Thymus (tissue), 11 donors: Measurements from ENCODE around the gene ADH7. TPM values are rescaled to one million over a fixed set of nuclear protein-coding genes. Genes with fewer than 3 reads are reported as not detected.

Experiments used
- DNase-seq, 9 donors: peaks; one replicate each; pipeline ENCODE4 v3.0.0-alpha.2; 2013; ENCODE audit warnings: low spot score in 9 of 9, low read depth in 6 of 9, missing footprints in 1 of 9
- H3K27ac ChIP-seq, 2 donors: one replicate each; pipeline ENCODE4 v1.5.1; 2013; ENCODE audit warnings: control low read depth in 1 of 2, low read depth in 1 of 2, low read length in 1 of 2, mild to moderate bottlenecking in 1 of 2, moderate library complexity in 1 of 2
- H3K27me3 ChIP-seq, 2 donors: one replicate each; pipeline ENCODE4 v1.5.1; 2013; ENCODE audit warnings: low read length in 1 of 2; ENCODE audit not compliant: control insufficient read depth in 2 of 2, insufficient read depth in 1 of 2
- H3K36me3 ChIP-seq, 2 donors: one replicate each; pipeline ENCODE4 v1.5.1; 2013; ENCODE audit warnings: low read length in 1 of 2, mild to moderate bottlenecking in 1 of 2, moderate library complexity in 1 of 2; ENCODE audit not compliant: control insufficient read depth in 2 of 2, insufficient read depth in 2 of 2
- H3K4me1 ChIP-seq, 2 donors: one replicate each; pipeline ENCODE4 v1.5.1; 2013; ENCODE audit warnings: low read length in 2 of 2; ENCODE audit not compliant: control insufficient read depth in 2 of 2, insufficient read depth in 2 of 2
- H3K4me3 ChIP-seq, 2 donors: one replicate each; pipeline ENCODE4 v1.5.1; 2013; ENCODE audit warnings: low read length in 2 of 2, control low read depth in 1 of 2, mild to moderate bottlenecking in 1 of 2
- H3K9me3 ChIP-seq, 2 donors: one replicate each; pipeline ENCODE4 v1.5.1; 2013; ENCODE audit warnings: low read length in 1 of 2, mild to moderate bottlenecking in 1 of 2; ENCODE audit not compliant: control insufficient read depth in 2 of 2, insufficient read depth in 1 of 2
- WGBS: extraction: QIAGEN DNeasy Blood & Tissue Kit; methylation state at CpG from one replicate; pipeline ENCODE4 v1.1.7; 2013; 5-methylcytosine and 5-hydroxymethylcytosine counted together
- polyA plus RNA-seq: library from polyadenylated mRNA; stranded (reverse); fragments of 200-250 nt; gene quantifications from one replicate; pipeline ENCODE4 v1.2.3, GENCODE V29; 2013
- total RNA-seq: library from RNA; stranded (reverse); fragments of 120-200 nt; gene quantifications from one replicate; pipeline ENCODE4 v1.2.4, GENCODE V29; 2013
- donor health status: healthy.

Gene ADH7
- total and polyA plus RNA-seq, 2 donors = 2.1 TPM; not detected in 1

DNA sequence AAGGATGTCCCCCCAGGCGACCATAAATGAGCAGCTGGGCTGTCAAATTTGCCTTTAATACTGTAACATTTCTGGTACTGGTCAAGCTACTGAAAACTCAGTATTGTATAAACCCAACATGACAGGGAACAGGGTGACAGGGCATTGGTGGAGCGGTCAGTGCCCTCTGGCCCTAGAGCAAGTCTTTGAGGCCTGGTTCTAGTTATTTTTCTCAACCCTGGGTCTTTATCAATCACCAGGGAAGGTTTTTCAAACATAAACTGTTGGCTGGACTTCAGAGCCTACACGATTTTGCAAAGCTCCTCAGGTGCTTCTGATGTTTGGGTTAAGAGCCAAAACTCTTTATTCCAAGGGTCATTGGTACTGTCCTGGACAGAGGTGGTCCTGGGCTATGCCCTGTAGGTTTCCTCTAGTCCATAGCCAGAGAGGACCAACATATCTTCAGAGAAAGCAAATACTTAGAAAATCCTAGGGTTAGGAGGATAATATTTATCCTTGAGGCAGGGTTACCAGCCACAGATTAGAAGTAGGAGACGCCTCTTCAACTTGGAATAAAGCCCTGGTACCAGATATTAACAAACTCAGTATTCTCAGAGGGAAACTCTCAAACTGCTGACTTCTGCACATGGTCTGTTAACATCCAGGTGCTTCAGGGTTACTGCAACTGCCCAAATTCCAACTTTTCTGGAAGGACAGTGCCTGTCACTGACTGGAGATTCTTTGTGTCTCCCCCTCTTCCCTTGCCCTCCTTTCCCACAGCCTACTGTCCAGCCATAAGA, 26.7 kb upstream of the ADH7 start:
- Histone ChIP-seq H3K4me1 (no peaks in the 10 kb centered on the region), H3K27ac (no peak overlapping the region), H3K36me3 (no peaks in the 10 kb centered on the region), H3K9me3 (no peaks in the 10 kb centered on the region), H3K4me3 (no peak overlapping the region), H3K27me3 (no peaks in the 10 kb centered on the region)
- WGBS = 79% methylated on average over 4 of the region's 4 CpGs
- DNase-seq = no peak

DNA sequence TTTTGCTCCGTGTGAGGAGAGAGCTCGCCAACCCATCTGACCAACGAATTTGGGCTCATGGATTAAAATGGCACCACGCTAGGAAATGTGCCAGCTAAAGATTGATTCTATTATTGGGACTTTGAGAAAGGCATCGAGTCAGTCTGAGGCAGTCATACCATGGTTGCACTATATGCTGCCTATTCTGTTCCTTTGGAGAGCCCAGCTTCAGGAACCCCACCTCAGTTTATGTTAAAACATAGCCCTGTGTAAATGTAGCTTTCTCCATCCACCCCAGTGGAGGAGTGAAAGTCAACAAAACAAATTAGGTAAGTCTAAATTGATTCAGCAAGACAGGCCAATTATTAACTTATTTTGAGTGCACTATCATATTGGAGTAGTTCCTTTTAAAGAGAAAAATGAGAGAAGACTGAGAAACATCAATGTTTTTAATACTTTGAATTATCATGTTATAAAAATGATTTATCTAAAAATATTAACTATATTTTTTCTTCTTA, 24.5 kb upstream of the ADH7 start:
- no peak for DNase-seq
- H3K36me3 ChIP-seq = no peaks in the 10 kb centered on the region
- no peak overlapping the region for H3K4me3 ChIP-seq
- H3K27ac ChIP-seq = no peak overlapping the region
- H3K4me1 ChIP-seq = no peaks in the 10 kb centered on the region
- no peaks in the 10 kb centered on the region for H3K27me3 ChIP-seq
- WGBS = 93% methylated on average over 5 of the region's 5 CpGs
- no peaks in the 10 kb centered on the region for H3K9me3 ChIP-seq

DNA sequence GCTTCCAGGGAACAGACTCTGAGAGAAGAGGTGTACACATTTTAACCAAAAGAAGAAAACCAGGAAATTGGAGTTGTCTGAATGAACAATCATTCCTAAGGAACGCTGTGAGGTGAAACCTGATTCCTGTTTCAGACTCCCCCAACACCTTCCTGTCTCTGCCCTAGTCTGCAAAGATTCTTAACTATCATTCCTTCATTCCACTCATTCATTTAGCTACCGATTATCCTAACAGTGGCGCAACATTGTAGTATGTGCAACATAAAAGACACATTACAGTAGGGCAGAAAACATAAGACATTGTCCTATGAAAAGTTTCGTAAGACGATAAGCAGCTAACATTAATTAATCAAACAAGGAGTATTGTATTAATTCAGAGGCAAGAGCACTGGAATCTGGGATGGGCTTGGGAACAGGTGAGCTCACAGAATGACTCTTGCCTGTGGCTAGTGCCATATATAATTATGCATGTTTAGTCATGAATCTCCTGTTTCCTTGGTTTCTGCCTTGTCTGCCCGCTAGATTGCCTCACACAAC, 23.8 kb upstream of the ADH7 start:
- WGBS = 83% methylated on average over 6 of the region's 6 CpGs
- Histone ChIP-seq H3K9me3 (peaks cover 0 to under 1% of the 10 kb centered on the region in 2 donors), H3K27ac (no peak overlapping the region), H3K4me1 (no peaks in the 10 kb centered on the region), H3K27me3 (no peaks in the 10 kb centered on the region), H3K4me3 (no peak overlapping the region), H3K36me3 (no peaks in the 10 kb centered on the region)
- no peak for DNase-seq

DNA sequence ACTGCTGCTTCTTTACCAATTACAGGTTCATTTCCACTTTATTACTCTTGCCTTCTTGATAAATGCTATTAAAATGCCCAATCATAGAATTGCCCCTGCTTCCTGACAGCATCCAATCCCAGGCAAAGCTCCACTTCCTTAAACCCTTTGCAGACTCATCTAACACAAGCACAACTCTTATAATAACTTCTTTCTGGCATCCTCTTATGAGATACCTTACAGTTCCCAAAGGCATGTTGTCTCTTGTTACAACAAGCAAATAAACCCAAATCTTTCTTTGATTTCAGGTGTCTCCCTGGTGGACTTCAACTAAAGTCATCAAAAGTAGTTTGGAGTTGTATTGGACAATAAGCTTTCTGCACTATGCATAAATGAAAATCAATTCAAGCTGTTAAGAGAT, 22.5 kb upstream of the ADH7 start:
- H3K4me3 ChIP-seq = no peak overlapping the region
- H3K4me1 ChIP-seq = no peaks in the 10 kb centered on the region
- H3K27me3 ChIP-seq = no peaks in the 10 kb centered on the region
- H3K27ac ChIP-seq = no peak overlapping the region
- DNase-seq = no peak
- H3K9me3 ChIP-seq = peaks cover 0 to 6% of the 10 kb centered on the region in 2 donors
- H3K36me3 ChIP-seq = no peaks in the 10 kb centered on the region

DNA sequence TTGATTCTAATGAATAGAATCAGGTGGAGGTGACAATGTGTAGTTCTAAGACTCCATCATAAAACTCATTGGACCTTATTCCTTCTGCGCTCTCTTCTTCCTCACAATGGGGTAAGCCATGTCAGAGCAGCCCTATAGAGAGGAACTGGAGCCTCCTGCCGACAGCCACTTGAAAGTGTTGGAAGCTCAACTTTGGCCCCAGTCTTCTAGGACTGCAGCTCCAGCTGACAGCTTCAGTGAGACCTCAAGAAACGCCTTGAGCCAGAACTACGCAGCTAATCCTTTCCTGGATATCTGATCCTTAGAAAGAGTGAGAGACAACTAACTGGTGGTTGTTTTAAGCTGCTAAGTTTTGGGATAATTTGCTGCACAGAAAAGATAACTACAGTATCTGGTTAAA, 22.1 kb upstream of the ADH7 start:
- H3K36me3 ChIP-seq = no peaks in the 10 kb centered on the region
- no peaks in the 10 kb centered on the region for H3K4me1 ChIP-seq
- no peak overlapping the region for H3K4me3 ChIP-seq
- no peak for DNase-seq
- WGBS = 86% methylated on average over 4 of the region's 4 CpGs
- H3K9me3 ChIP-seq = peaks cover 0 to 6% of the 10 kb centered on the region in 2 donors
- no peaks in the 10 kb centered on the region for H3K27me3 ChIP-seq
- H3K27ac ChIP-seq = no peak overlapping the region

DNA sequence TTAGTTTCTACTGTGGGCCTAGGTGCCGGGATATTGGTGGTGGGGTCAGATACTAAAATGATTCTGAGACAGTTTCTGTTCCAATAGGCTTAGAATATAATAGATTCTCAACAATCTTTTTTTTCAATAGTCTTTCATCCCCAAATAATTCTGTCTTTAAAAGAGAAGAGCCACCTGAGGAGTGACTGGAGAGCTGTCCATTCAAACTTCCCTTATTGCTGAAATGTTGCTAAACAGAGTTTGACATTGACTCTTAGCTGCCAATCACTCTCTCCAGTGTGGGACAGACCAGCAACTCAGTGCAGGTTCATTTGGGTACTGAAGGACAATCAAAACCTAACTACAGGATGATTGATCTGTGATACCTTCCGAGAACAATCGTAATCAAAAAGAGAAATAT, 12.4 kb upstream of the ADH7 start:
- Histone ChIP-seq H3K36me3 (no peaks in the 10 kb centered on the region), H3K4me1 (no peaks in the 10 kb centered on the region), H3K27me3 (no peaks in the 10 kb centered on the region), H3K4me3 (no peak overlapping the region), H3K27ac (no peak overlapping the region), H3K9me3 (no peaks in the 10 kb centered on the region)
- 94% methylated on average over 3 of the region's 3 CpGs for WGBS
- no peak for DNase-seq

DNA sequence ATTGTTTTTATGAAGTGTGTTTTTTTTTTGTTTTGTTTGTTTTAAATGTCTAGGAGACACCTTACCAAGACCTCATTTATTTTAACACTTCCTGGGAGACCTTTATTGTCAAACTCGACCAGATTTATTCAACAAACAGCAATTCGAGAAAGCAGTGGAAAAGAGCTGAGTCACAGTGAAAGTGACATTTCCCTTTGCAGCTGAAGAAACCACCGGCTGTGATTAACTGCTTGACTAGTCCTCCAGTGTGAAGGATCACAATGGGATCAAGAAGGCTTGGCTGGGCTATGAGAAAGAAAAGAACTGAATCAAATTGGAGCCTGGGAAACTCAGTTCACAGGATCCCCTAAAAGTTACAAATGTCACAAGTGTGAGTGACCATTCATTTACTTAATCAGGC, 11.9 kb upstream of the ADH7 start:
- Histone ChIP-seq H3K27me3 (no peaks in the 10 kb centered on the region), H3K36me3 (no peaks in the 10 kb centered on the region), H3K4me1 (no peaks in the 10 kb centered on the region), H3K27ac (no peak overlapping the region), H3K9me3 (no peaks in the 10 kb centered on the region), H3K4me3 (no peak overlapping the region)
- WGBS = under 1% methylated on average over 3 of the region's 3 CpGs
- peak in 1 of 9 donors; percentile 1 for DNase-seq

DNA sequence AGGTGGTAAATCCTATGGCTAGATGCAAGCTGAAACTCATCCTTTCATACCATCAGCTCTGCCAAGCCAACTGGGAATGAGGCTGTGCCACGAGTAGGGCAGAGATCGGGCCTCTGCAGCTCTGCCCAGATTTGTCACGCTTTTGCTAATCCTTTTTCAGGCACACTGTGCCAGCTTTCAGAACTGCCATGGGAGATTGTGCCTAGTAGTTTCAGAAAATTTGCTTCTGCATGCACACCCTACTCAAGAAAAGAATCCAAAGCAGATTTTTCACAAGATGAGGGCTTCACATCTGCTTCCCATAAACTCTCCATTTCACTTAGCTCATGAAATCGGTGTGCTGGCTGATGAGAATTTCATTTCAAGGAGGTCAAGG, 3.3 kb upstream of the ADH7 start:
- H3K27ac ChIP-seq = no peak overlapping the region
- no peaks in the 10 kb centered on the region for H3K4me1 ChIP-seq
- WGBS = 94% methylated on average over 4 of the region's 4 CpGs
- no peaks in the 10 kb centered on the region for H3K9me3 ChIP-seq
- H3K4me3 ChIP-seq = no peak overlapping the region
- no peak for DNase-seq
- H3K27me3 ChIP-seq = no peaks in the 10 kb centered on the region
- no peaks in the 10 kb centered on the region for H3K36me3 ChIP-seq

DNA sequence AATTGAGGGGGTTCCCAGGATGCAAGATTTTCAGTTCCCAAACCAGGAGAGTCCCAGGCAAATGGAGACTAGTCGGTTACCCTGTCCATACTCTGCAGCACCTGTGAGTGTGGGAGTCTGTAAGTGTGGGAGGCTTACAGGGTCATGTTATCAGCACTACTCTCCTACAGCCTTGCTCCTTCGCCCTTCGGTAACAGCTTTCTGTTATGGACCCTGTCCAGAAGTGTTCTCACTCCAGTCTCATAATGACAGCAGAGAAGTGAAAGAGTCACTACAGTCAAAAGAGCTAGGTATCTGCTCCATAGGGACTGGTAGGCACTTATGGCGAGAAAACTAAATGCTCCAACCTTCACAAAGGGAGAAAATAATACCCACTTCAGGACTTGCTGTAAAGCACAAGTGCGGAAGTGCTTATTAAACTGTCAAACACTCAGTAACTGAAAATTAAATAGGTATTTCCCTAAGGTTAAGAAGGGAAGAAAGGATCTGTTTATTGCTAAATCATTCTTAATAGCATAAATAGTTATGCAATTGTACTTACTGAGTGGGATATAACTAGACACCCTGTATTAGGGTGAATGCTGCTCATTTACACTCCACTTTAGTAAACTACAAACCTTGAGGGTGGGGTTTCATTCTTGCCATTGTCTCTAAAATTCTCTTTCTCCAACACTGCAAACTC, 2.7 kb upstream of the ADH7 start:
- no peak for DNase-seq
- Histone ChIP-seq H3K4me3 (no peak overlapping the region), H3K4me1 (no peaks in the 10 kb centered on the region)

More for the DNA sequence above, 2.7 kb upstream of the ADH7 start:
- no peaks in the 10 kb centered on the region for H3K27me3 ChIP-seq
- H3K36me3 ChIP-seq = no peaks in the 10 kb centered on the region
- 96% methylated on average over 5 of the region's 5 CpGs for WGBS
- H3K9me3 ChIP-seq = no peaks in the 10 kb centered on the region
- H3K27ac ChIP-seq = no peak overlapping the region
